GF-D8 (cell line): Measurements from ENCODE around the gene FAM219A.
"Not testable (repeated sequence)": the region's sequence is repeated elsewhere in the genome, so short reads cannot be mapped to it uniquely, and the experiment has no call there.

Source experiments
- DNase-seq: peaks from one replicate; lab custom pipeline; 2025; lab: John Stamatoyannopoulos, UW

Gene FAM219A

DNA sequence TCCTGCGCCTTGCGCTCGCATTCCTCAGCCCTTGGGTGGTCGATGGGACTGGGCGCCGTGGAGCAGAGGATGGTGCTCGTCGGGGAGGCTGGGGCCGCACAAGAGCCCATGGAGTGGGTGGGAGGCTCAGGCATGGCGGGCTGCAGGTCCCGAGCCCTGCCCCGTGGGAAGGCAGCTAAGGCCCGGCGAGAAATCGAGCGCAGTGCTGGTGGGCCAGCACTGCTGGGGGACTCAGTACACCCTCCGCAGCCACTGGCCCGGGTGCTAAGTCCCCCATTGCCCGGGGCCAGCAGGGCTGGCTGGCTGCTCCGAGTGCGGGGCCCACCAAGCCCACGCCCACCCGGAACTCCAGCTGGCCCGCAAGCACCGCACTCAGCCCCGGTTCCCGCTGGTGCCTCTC, 24.4 kb upstream of the FAM219A start:
- DNase-seq, result not testable (repeated sequence)

DNA sequence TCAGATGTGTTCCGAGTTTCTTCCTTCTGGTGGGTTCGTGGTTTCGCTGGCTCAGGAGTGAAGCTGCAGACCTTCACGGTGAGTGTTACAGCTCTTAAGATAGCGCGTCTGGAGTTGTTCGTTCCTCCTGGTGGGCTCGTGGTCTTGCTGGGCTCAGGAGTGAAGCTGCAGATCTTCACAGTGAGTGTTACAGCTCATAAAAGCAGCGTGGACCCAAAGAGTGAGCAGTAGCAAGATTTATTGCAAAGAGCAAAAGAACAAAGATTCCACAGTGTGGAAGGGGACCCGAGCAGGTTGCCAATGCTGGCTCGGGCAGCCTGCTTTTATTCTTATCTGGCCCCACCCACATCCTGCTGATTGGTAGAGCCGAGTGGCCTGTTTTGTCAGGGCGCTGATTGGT, 23.2 kb upstream of the FAM219A start:
- not testable (repeated sequence) for DNase-seq

DNA sequence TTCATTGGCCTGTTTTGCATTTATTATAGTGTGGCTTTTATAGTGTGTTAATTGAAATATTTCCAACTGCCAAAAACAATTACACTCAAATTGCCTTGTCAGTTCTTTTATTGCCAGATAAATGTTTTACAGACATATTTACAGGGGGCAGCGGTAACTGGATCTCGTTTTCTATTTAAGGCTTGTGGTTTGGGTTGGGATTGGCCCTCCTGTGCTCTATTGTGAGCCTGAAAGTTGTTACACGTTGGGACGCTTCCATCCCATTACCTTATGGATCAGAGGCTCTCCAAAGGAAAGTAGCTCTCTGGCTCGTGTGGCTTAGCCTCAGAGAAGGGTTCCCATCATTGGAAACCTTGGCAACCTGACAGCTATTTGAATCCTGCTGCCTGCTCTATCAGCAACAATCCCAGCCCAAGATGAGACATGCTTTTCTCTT, 21.1 kb upstream of the FAM219A start:
- no peak for DNase-seq

DNA sequence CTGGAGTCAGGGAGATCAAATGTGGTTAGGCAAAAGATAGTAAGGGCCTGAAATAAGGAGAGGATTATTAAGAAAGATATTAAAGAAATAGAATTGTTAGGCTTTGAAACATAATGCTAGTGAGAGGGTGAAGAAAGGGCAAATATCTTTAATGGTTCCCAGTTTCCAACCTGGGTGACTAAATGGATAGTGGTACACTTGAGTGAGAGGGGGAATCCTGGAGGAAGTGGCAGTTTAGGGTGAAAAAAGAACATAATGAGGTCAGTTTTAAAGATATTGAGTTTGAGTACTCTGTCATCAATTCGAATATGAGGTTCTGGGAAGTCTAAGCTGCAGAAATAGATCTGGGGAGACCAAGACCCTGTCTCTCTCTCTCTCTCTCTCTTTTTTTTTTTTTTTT, 19.2 kb upstream of the FAM219A start:
- no peak for DNase-seq

DNA sequence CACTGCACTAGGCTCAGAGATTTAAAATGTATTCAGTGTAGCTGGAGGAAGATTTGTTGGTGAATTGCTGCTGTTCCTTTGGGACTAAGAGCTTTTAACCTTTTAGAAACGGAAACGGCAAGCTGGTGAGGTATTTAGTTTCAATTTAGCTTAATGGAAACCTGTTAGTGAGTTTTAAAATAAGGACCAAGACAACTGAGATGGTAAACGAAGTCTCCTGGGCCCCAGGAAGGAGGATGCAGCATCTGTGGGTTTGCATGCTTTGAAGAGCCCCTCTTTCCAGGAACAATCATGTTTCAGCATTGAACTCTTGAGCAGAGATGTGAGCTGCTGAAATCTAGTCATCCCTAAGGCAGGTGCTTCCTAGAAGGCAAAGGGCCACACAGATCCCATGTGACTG, 16.7 kb upstream of the FAM219A start:
- no peak for DNase-seq

DNA sequence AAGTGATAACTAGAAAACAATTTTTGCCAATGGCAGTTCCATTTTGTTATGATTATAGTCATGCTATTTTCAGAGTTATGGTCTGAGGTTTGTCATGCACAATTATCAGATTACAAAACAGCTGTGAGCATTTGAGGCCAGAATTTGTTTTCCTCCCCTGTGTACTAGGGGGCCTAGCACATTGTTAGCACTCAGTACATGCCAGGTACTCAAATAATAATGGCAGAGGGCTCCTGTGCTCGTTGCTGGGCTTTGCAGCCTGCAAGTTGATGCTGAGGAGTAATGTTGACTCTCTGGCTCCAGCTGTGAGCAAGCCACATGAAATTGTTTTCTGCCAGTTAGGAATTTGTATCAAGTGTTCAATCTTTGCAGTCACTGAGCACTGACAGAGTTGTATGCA, 7.1 kb upstream of the FAM219A start:
- no peak for DNase-seq

DNA sequence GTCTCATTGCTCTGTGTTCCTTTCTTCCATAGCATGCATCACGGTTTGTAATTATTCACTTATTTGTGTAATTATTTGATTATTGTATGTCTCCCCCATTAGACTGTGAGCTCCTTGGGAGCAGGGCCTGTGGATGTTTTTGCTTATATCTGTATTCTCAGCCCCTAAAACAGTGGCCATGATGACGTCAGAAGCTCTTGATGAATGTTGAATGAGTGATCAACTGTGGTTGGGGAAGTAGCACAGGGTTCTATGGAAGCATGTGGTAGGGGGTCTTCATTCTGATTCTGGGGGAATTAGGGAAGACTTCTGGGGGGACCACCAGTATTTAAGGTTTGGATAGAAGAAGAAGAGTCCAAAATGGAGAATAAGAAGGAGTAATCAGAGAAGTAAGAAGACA, 6.2 kb upstream of the FAM219A start:
- DNase-seq, result no peak

DNA sequence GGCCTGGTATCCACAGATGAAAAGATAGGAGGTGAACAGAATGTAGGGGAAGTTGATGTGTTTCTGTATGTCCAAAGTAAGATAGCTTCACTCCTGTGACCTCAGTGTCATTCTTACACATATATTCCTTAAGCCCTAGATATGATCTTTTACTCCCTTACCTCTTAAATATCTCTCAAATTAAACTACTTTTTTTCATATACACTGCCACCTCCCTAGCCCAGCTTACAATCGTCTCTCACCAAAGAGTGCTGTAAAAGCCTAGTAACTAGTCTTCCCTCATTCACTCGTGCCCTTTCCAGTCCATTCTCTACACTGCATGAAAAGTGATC, 5.5 kb upstream of the FAM219A start:
- no peak for DNase-seq

DNA sequence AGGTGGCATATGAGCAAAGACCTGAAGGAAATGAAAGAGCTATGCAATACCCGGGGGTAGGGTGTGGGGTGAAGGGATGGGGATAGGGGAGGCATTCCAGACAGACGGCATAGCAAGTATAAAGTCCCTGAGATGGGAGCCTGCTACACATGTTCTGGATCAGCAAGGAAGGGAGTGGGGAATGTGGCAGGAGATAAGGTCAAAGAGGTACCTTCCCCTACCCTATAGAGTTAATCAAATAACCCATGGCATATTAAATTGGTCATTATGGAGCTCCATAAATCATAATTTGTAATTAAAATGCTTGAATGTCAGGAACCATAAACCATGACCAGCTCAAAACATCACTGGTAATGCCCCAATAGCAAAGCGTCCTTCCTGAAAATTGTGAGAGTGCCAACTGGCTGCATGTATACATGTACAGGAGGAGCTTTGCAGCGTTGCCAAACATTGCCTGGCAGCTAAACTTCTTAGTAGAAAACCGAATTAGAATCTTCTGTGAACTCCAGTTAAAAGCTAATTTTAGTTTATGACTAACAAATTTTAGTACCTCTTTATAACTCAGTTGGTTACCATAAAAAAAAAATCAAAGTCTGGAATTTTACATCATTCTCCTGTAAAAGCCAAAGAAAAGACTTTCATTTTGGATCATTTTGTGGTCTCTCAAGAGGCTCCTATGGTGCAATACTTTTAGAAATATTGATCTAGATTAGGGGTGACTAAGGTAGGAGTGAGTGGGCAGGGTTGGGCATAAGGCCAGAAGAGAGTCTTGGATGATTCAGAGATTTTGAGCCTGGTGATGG, 4.9 kb upstream of the FAM219A start:
- DNase-seq, result no peak

DNA sequence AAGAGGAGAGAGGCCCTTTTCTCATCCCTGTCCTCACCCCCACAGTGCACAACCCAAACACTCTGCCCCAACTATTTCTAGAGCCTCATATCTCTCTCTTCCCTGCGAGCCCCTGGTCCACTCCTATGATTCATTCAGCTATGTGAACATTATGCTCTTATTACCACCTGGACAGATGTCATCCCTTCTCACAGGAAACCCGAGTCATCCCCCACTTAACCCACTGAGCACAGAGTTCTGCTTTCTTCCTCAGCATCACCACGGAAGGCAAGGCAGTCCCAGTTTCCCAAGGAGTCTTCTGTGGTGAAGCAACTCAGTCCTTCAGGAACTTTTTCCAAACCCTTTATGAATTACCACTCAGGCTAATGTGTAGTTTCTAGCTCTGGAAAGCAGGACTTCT, 1.6 kb upstream of the FAM219A start:
- no peak for DNase-seq

DNA sequence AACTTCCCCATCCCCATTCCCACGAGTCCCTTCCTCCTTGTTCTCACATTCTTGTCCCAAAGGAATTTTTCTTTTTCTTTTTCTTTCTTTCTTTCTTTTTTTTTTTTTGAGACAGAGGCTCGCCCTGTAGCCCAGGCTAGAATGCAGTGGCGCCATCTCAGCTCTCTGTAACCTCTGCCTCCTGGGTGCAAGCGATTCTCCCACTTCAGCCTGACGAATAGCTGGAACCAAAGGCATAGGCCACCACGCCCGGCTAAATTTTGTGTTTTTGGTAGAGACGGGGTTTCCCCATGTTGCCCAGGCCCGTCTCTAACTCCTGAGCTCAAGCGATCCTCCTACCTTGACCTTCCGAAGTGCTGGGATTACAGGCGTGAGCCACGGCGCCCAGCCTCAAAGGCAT, 986 bp upstream of the FAM219A start:
- no peak for DNase-seq

DNA sequence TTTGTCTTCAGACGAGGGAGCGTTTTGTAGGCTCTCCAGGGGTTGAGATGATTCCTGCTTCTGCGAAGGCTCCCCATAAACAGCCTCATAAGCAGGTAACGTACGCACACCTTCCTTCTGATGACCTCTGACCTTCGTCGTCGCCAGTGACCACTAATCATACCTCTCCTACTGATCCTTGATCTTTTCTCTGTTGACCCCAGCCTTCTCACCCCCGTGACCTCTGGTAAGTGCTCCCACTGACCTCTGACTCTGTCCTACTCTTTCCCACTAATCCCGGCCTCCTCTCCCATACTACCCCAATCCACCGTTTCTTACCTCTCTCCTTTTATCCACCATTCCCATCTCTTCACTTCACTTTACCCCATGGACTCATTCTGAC, 580 bp upstream of the FAM219A start:
- no peak for DNase-seq

DNA sequence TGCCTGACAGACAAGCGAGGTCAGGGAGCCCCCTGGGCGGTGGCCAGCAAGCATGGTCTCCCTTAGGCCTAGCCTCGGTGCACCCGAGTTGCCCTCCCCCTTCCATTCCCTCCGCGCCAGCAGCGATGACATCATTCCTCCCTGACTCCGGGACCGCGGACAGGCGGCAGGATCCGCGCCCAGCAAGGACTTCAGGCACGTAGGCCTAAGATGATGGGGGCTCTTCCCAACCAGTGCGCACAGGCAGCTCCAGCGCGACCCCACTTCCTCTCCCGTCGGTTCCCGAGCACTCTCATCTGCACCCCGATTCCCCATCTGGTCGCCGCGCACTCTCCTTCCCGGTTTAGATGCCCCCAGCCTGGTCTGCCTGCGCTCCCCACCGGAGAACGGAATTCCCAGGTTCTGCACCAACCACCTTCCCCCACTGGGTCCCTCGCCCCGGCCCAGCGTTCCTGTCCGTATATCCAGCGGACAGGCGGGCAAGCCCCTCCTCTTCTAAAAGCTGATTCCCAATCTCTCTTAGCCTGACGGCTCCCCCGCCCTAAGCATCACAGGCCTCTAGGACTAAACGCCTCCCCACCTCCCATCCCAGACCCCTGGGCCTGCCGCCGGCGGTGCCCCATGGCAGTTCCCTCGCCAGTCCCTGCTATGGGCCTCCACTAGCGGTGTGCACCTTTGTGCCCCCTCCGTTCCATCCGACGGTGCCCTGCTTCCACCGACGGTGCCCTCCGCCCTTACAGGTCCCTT, 931 bp downstream of the FAM219A start:
- no peak for DNase-seq

DNA sequence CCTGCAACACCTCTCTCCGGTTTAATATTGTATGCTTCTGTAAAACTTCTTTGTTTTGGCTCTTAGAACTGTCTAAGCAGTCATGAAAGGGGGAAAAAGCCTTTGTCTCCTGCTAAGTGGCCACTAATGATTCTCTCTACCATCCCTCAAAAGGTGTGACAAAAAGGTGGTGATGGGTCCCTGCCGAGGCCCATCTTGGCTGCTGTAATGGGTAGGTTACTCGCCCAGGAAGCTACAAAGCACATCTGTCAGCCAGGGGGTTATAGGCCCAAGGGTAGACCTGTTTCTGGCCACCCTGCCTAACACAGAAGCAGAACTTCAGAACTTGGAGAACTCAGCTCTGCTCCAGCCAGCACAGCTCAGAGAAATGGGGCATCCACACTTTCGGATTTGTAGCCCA, 1.6 kb downstream of the FAM219A start:
- no peak for DNase-seq

DNA sequence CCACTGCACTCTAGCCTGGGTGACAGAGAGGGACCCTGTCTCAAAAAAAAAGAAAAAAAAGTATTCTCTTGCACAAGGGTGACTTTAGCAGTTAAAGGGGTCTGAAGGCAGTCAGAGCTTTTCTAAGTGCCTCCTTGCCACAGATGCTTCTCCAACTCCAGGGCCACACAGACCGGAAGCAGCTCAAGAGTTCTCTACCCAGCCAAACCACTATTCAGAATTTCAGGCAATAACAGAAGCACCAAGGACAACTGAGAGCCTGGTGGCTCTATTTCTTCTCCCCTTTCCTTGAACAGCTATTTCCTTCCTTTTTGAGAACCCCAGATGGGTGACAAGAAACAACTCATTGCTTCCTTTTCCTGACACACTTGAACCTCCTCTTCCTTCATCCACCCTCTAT, 2.2 kb downstream of the FAM219A start:
- DNase-seq, result no peak

DNA sequence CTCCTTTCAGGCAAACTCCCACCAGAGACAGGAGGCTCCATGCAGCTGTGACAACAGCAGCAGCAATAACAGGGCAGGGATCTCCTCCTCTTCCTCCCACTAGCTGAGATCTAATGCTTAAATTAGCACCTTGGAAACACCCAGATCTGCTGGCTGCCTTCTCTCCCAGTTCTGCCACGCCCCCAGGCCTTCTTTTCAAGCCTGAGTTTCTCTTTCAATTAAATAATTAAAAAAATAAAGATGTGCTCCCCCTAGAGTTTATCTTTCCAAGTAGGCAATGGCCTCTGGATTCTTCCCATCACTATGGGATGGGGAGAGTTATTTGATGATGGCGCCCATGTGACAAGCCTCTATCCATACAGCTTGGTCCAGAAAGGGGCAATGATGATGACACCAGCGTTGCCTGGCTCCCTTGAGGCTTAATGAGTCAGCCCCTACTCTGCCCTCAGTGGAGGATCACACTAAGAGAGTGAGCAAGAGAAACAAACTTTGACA, 3.8 kb downstream of the FAM219A start:
- DNase-seq, result no peak

DNA sequence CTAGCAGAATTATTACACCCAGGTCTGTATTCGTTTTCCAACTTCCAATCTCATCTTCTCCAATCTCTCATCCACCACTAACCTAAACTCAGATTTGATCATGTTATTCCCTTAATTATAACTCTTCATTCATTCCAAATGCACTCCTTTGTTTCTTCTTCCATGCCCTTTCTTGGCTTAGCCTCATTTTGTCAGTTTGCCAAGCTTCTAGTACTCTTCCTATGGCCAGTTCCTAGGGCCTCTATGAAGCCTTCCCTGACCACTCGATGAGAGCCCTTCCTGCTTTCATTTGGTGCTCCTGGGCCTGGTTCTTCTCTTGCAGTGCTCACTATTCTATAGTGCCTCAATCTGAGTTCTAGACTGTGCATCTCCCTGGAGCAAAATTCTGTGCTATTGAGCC, 5.8 kb downstream of the FAM219A start:
- no peak for DNase-seq

DNA sequence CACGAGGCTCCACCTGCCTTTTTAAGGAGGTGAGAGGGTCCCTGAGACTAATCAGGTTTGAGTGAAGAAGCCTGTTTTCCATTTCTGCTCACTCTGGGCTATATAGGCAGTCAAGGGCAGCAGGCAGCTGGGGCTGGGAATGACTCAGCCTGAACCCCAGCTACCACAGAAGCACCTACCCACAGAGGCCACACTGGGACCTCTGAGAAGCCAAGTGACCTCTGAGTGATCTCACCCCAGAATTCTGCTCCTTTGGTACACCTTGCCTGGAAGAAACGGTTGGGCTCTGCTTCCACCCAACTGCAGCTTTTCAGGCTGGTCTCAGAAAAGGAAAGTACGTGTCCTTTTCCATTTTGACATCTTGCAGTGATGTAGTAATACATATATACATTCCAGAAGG, 6.8 kb downstream of the FAM219A start:
- no peak for DNase-seq

DNA sequence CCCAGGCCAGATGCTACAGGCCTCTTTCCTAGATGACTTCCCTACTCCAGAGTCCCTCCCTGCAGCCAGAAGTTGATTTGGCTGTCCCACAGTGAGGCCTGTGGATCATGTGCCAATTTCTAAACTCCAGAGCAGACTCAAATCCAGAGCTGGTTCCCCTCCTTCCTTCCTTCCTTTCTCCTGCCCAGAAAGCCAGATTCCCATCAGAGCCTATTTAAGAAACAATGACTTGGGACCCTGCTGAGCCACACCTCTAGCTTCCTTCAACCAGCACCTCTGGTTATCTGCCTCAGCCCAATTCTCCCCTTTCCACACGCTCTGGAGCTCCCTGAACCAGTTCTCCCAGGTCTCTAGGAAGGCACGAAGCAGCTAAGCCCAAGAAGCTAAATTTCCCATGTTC, 7.2 kb downstream of the FAM219A start:
- DNase-seq, result no peak

DNA sequence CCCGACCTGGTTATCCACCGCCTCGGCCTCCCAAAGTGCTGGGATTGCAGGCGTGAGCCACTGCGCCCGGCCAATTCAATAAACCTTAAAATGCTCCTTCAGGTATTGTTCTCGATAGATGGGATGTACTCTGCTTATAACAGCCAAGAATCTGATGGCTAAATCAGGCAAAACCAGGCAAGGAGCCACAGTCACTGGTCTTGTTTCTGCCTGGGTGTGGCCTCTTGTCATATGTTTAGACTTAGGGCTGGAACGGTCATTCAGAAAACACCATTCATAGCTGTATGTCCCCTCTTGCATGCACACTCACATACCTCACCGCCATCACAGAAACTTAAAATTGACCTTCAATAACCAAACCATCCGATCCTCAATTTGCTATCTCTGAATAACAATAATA, 7.7 kb downstream of the FAM219A start:
- DNase-seq, result no peak

DNA sequence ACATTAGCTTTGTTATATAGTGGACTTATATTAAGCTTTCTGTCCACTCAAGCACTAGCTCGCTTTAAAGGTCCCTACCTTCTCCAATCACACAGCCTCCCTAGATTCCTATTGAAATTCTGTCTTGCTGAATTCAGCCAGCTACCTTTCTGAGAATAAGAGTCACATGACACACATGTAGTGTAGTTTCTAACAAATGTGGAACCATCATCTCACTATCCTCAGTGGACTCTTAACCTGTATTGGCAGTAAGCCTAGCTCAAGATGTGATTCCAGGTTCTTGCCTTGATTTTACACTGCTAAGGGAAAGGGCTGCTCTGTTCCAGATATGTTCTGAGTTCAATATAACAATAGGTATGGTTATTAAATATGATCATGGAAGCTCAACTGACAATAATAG, 11.4 kb downstream of the FAM219A start:
- no peak for DNase-seq

DNA sequence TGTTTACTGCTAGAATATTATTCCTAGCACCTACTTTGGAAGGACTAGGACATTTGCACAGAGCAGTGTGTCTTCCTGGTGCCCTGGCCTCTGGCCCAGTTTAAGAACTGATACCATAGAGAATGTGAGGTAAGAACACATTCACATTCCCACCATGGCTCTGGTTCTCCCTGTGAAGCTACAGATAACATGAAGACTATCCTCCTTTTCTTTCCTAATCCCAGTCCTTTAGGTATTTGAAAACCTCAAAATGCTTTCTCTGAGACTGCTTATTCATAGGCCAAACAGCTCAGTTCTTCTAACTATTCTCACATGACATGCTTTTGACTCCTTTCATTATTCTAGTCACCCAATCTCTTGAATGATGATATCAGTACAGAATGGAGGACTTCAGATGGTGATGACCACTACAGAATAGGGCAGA, 11.9 kb downstream of the FAM219A start:
- no peak for DNase-seq

DNA sequence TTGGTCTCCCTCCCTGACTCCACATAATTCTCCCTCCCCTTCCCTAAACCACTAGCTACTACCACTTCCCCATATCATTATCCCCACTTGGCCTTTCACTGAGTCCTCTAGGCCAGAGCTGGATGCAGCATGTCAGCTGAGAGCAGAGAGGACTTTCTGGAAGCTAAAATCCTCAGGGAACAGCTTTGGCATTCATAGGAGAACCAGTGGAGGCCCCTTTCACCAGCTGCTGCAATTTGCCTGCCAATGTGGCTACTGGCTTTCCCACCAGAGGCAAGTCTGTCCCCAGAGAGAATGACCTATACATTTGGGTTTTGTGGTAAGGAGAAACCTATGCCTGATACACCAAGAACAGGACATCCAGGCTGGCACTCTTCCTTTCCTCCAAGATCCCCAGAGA, 14.4 kb downstream of the FAM219A start:
- no peak for DNase-seq

DNA sequence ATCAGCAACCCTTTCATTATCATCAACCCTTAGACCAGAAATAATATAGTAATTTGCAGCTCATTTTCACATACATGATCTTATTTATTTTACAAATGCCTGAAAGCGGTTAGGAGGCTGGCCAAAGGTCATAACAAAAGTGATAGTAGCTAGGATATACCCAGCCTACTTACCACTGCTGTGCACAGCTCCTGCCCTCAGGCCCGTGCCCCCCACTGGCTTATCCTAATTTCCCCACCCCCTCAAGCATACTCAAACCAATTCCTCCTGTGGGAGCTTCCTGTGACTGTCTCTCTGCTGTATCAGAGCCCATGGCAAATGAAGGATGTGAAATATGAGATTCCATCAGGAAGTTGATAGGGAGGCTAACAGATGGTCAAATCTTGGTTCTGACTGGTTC, 14.8 kb downstream of the FAM219A start:
- DNase-seq, result no peak
